Thoracic aorta (tissue), 2 donors: ENCODE measurements around the gene KRTAP6-1. TPM values are rescaled to one million over a fixed set of nuclear protein-coding genes. Genes with fewer than 3 reads are reported as not detected.

Experiments
- ATAC-seq: fragments of 150-250 bp; one replicate; pipeline ENCODE4 v1.8.0; 2017; ENCODE audit warnings: low read depth; ENCODE audit not compliant: insufficient number of reproducible peaks, low FRiP score
- DNase-seq: peaks from one replicate; pipeline ENCODE4 v3.0.0-alpha.2; 2020; ENCODE audit warnings: low spot score
- H3K27ac ChIP-seq, 2 donors: fragments of 200-600 bp; sonication (generic); 1 replicate in 1 of 2; 2 replicates in 1 of 2; pipeline ENCODE4 v1.5.1; 2016; ENCODE audit warnings: mild to moderate bottlenecking in 2 of 2, moderate library complexity in 2 of 2
- H3K27me3 ChIP-seq: fragments of 200-600 bp; sonication (generic); replicated peaks from 2 replicates; pipeline ENCODE4 v1.6.0; 2016; ENCODE audit warnings: mild to moderate bottlenecking; ENCODE audit not compliant: insufficient read depth
- H3K36me3 ChIP-seq: fragments of 200-600 bp; sonication (generic); one replicate; pipeline ENCODE4 v1.5.1; 2016
- H3K4me1 ChIP-seq, 2 donors: fragments of 200-600 bp; sonication (generic); 1 replicate in 1 of 2; 2 replicates in 1 of 2; pipeline versions ENCODE4 v1.5.1 to v1.6.0; 2016; ENCODE audit warnings: low read depth in 2 of 2, mild to moderate bottlenecking in 1 of 2; ENCODE audit not compliant: control insufficient read depth in 1 of 2
- H3K4me3 ChIP-seq: fragments of 200-600 bp; sonication (generic); 2 replicates; pipeline ENCODE4 v1.5.1; 2016; ENCODE audit warnings: mild to moderate bottlenecking
- H3K9me3 ChIP-seq: fragments of 200-600 bp; sonication (generic); 2 replicates; pipeline ENCODE4 v1.5.1; 2016
- CTCF ChIP-seq: fragments of 200-600 bp; sonication (generic); IDR thresholded peaks from one replicate; pipeline ENCODE4 v1.5.1; 2019; ENCODE audit warnings: antibody characterized with exemption
- total RNA-seq, 2 donors: library from RNA; depleted of rRNA; stranded (reverse); fragments of >200 nt; gene quantifications; one replicate each; pipeline versions ENCODE4 v1.1.0 to v1.2.3, GENCODE V29; 2016

KRTAP6-1 gene
- total RNA-seq, 2 donors from 2014 or later = not detected

GRCh38 chr21:30605968-30606367 lies 7.8 kb downstream of the KRTAP6-1 start:
- H3K27ac ChIP-seq = no peak overlapping the region
- no peaks in the 10 kb centered on the region for H3K36me3 ChIP-seq
- DNase-seq (no peak), ATAC-seq (no peak)
- no peaks in the 10 kb centered on the region for H3K4me1 ChIP-seq
- H3K4me3 ChIP-seq = no peak overlapping the region
- H3K27me3 ChIP-seq = no peaks in the 10 kb centered on the region
- TF ChIP-seq CTCF = no peak
- H3K9me3 ChIP-seq = no peaks in the 10 kb centered on the region

GRCh38 chr21:30600787-30601186 lies 12.9 kb downstream of the KRTAP6-1 start, which contains the start of gene KRTAP22-1:
Gene KRTAP22-1 (plus strand): TSS chr21:30601087.
- H3K36me3 ChIP-seq = no peaks in the 10 kb centered on the region
- no peak within 1 kb of the TSS for H3K27ac ChIP-seq
- ATAC-seq (no peak), DNase-seq (no peak)
- H3K4me3 ChIP-seq = no peak within 1 kb of the TSS
- TF ChIP-seq CTCF = no peak
- H3K27me3 ChIP-seq = no peaks in the 10 kb centered on the region
- no peaks in the 10 kb centered on the region for H3K9me3 ChIP-seq
- no peaks in the 10 kb centered on the region for H3K4me1 ChIP-seq

- no peak for TF ChIP-seq CTCF
- DNase-seq = no peak
Observed at GRCh38 chr21:30598802-30599201, 14.9 kb downstream of the KRTAP6-1 start, which contains the start of gene KRTAP6-2. Gene KRTAP6-2 (minus strand): TSS chr21:30598902. CDS start chr21:30598874, 28 bp downstream.

GRCh38 chr21:30592140-30592539 lies 21.6 kb downstream of the KRTAP6-1 start, which contains the start of gene KRTAP6-3:
Gene KRTAP6-3 (plus strand): TSS chr21:30592440. CDS start chr21:30592446, 6 bp downstream.
- no peaks in the 10 kb centered on the region for H3K9me3 ChIP-seq
- no peak within 1 kb of the TSS for H3K27ac ChIP-seq
- DNase-seq (no peak), ATAC-seq (no peak)
- no peaks in the 10 kb centered on the region for H3K36me3 ChIP-seq
- TF ChIP-seq CTCF = no peak
- no peak within 1 kb of the TSS for H3K4me3 ChIP-seq
- H3K27me3 ChIP-seq = no peaks in the 10 kb centered on the region
- H3K4me1 ChIP-seq = no peaks in the 10 kb centered on the region

More at GRCh38 chr21:30598802-30599201, 14.9 kb downstream of the KRTAP6-1 start, which contains the start of gene KRTAP6-2:
- no peak within 1 kb of the TSS for H3K4me3 ChIP-seq
- no peaks in the 10 kb centered on the region for H3K27me3 ChIP-seq
- H3K36me3 ChIP-seq = no peaks in the 10 kb centered on the region
- no peaks in the 10 kb centered on the region for H3K9me3 ChIP-seq
- no peaks in the 10 kb centered on the region for H3K4me1 ChIP-seq
- no peak for ATAC-seq
- no peak within 1 kb of the TSS for H3K27ac ChIP-seq

- ATAC-seq = no peak
- Histone ChIP-seq H3K4me1 (no peaks in the 10 kb centered on the region), H3K27me3 (no peaks in the 10 kb centered on the region), H3K27ac (no peak within 1 kb of the TSS), H3K9me3 (no peaks in the 10 kb centered on the region), H3K4me3 (no peak within 1 kb of the TSS), H3K36me3 (no peaks in the 10 kb centered on the region)
- no peak for TF ChIP-seq CTCF
- no peak for DNase-seq
Observed at GRCh38 chr21:30590297-30590696, 23.4 kb downstream of the KRTAP6-1 start, which contains the start of gene KRTAP22-2. Gene KRTAP22-2 (minus strand): TSS chr21:30590397.
